Neuronal stem cell (in vitro differentiated cells): ENCODE measurements around the gene MAN1A2.

ENCODE experiments used
- DNase-seq: peaks from one replicate; pipeline ENCODE4 v3.0.0-alpha.2; 2013; ENCODE audit warnings: low spot score
- H2AFZ ChIP-seq: one replicate; pipeline ENCODE4 v1.6.1; 2013; ENCODE audit warnings: mild to moderate bottlenecking, low read length, inconsistent platforms
- H2AK5ac ChIP-seq: 2 replicates; pipeline ENCODE4 v1.6.1; 2013; ENCODE audit warnings: low read depth, mild to moderate bottlenecking, inconsistent platforms, low read length, moderate library complexity, mixed read lengths
- H2BK120ac ChIP-seq: 2 replicates; pipeline ENCODE4 v1.6.1; 2013; ENCODE audit warnings: low read depth, mild to moderate bottlenecking, inconsistent platforms, low read length, moderate library complexity, mixed read lengths
- H2BK12ac ChIP-seq: one replicate; pipeline ENCODE4 v1.6.1; 2013; ENCODE audit warnings: low read length, inconsistent platforms
- H2BK15ac ChIP-seq: 2 replicates; pipeline ENCODE4 v1.6.1; 2013; ENCODE audit warnings: mild to moderate bottlenecking, low read length, inconsistent platforms, mixed read lengths
- H2BK5ac ChIP-seq: one replicate; pipeline ENCODE4 v1.6.1; 2013; ENCODE audit warnings: inconsistent platforms, mild to moderate bottlenecking, low read length, moderate library complexity
- H3K14ac ChIP-seq: one replicate; pipeline ENCODE4 v1.6.1; 2013; ENCODE audit warnings: low read length, inconsistent platforms
- H3K18ac ChIP-seq: 2 replicates; pipeline ENCODE4 v1.6.1; 2013; ENCODE audit warnings: low read length, inconsistent platforms
- H3K23ac ChIP-seq: 2 replicates; pipeline ENCODE4 v1.6.1; 2013; ENCODE audit warnings: low read depth, mild to moderate bottlenecking, mixed read lengths, low read length, inconsistent platforms; ENCODE audit not compliant: poor library complexity
- H3K27ac ChIP-seq: replicated peaks from 3 replicates; pipeline ENCODE4 v1.5.1; 2013; ENCODE audit warnings: low read length, inconsistent platforms
- H3K27me3 ChIP-seq, 3 experiments: 2 replicates each; pipeline ENCODE4 v1.6.1; 2013; ENCODE audit warnings: low read length in 3 of 3, mild to moderate bottlenecking in 2 of 3, inconsistent platforms in 1 of 3, low read depth in 1 of 3, mixed read lengths in 1 of 3, moderate library complexity in 1 of 3; ENCODE audit not compliant: control insufficient read depth in 3 of 3, insufficient read depth in 3 of 3
- H3K36me3 ChIP-seq, 2 donors: replicated peaks in 1 of 2; 2 replicates each; pipeline ENCODE4 v1.6.1; 2013; ENCODE audit warnings: low read length in 2 of 2; ENCODE audit not compliant: control insufficient read depth in 2 of 2, insufficient read depth in 2 of 2
- H3K4ac ChIP-seq: 2 replicates; pipeline ENCODE4 v1.6.1; 2013; ENCODE audit warnings: inconsistent platforms, mild to moderate bottlenecking, low read length, moderate library complexity
- H3K4me1 ChIP-seq, 2 donors: 1 replicate in 1 of 2; 2 replicates in 1 of 2; pipeline ENCODE4 v1.6.1; 2013; ENCODE audit warnings: low read length in 2 of 2, low read depth in 1 of 2; ENCODE audit not compliant: control insufficient read depth in 2 of 2, insufficient read depth in 1 of 2
- H3K4me2 ChIP-seq: one replicate; pipeline ENCODE4 v1.6.1; 2013; ENCODE audit warnings: mild to moderate bottlenecking, low read length, inconsistent platforms; ENCODE audit not compliant: insufficient read depth, poor library complexity, severe bottlenecking
- H3K4me3 ChIP-seq, 2 donors: 2 replicates each; pipeline ENCODE4 v1.5.1; 2013; ENCODE audit warnings: low read length in 2 of 2, mild to moderate bottlenecking in 2 of 2, inconsistent platforms in 1 of 2, moderate library complexity in 1 of 2
- H3K79me1 ChIP-seq: one replicate; pipeline ENCODE4 v1.6.1; 2013; ENCODE audit warnings: low read depth, mild to moderate bottlenecking, inconsistent platforms, low read length, moderate library complexity
- H3K9ac ChIP-seq: one replicate; pipeline ENCODE4 v1.6.1; 2013; ENCODE audit warnings: mild to moderate bottlenecking, low read depth, low read length, inconsistent platforms; ENCODE audit not compliant: poor library complexity
- H3K9me3 ChIP-seq, 2 donors: replicated peaks in 1 of 2; 2 replicates each; pipeline versions ENCODE3 to v1.6.1; 2013; ENCODE audit warnings: low read length in 2 of 2, mild to moderate bottlenecking in 2 of 2, inconsistent platforms in 1 of 2, low read depth in 1 of 2, mixed read lengths in 1 of 2, moderate library complexity in 1 of 2; ENCODE audit not compliant: control insufficient read depth in 2 of 2, insufficient read depth in 1 of 2
- H4K8ac ChIP-seq: one replicate; pipeline ENCODE4 v1.6.1; 2013; ENCODE audit warnings: low read depth, mild to moderate bottlenecking, inconsistent platforms, low read length, moderate library complexity
- H4K91ac ChIP-seq: one replicate; pipeline ENCODE4 v1.6.1; 2013; ENCODE audit warnings: low read length, low read depth, mild to moderate bottlenecking, inconsistent platforms; ENCODE audit not compliant: poor library complexity
- WGBS, 2 donors: extraction: QIAGEN DNeasy Blood & Tissue Kit; methylation state at CpG; one replicate each; pipeline ENCODE4 v1.1.7; 2013; ENCODE audit warnings: missing lambda C conversion rate in 2 of 2, mixed read lengths in 1 of 2; ENCODE audit not compliant: insufficient read length in 2 of 2, insufficient replicate concordance in 1 of 2; ENCODE audit errors: extremely low coverage in 2 of 2; 5-methylcytosine and 5-hydroxymethylcytosine counted together

The MAN1A2 gene

DNA sequence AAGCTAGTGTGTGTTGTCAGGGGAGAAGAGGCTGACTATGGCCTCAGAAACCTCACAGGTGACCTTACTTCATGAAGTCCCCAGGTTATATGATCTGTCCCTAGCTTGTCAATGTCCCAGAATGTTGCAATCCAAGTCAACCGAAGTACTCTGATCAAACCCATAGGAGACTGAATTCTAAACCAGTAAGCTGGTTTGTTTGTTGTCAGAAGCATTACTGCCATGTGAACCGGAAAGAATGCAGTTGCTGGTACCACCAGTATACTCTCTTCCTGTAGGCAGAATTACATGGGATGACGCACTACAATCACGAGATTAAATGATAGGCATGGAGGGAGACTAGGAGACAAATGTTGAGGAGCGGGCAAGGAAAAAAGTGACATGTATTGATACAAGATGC, 26.1 kb upstream of the MAN1A2 start:
- H2BK5ac ChIP-seq: no peak overlapping the region
- H2AFZ ChIP-seq: no peak overlapping the region
- H3K79me1 ChIP-seq: no peaks in the 10 kb centered on the region
- no peak overlapping the region for H2AK5ac ChIP-seq
- no peak overlapping the region for H3K4me2 ChIP-seq
- no peak overlapping the region for H2BK15ac ChIP-seq
- H4K91ac ChIP-seq: no peak overlapping the region
- H2BK12ac ChIP-seq: no peak overlapping the region
- H2BK120ac ChIP-seq: no peak overlapping the region
- no peak overlapping the region for H3K4me3 ChIP-seq
- no peak for DNase-seq
- no peak overlapping the region for H3K9ac ChIP-seq
- H3K36me3 ChIP-seq: no peaks in the 10 kb centered on the region
- H3K9me3 ChIP-seq: no peaks in the 10 kb centered on the region
- no peak overlapping the region for H3K23ac ChIP-seq
- no peak overlapping the region for H4K8ac ChIP-seq
- H3K4me1 ChIP-seq: peaks cover 0 to 2% of the 10 kb centered on the region in 2 donors
- WGBS, 2 donors: no CpG with 5 or more reads among the region's 5 CpGs
- no peak overlapping the region for H3K18ac ChIP-seq
- H3K27me3 ChIP-seq: peaks cover 0 to 21% (median 0%) of the 10 kb centered on the region in 3 experiments
- no peak overlapping the region for H3K4ac ChIP-seq
- H3K14ac ChIP-seq: no peak overlapping the region
- no peak overlapping the region for H3K27ac ChIP-seq

DNA sequence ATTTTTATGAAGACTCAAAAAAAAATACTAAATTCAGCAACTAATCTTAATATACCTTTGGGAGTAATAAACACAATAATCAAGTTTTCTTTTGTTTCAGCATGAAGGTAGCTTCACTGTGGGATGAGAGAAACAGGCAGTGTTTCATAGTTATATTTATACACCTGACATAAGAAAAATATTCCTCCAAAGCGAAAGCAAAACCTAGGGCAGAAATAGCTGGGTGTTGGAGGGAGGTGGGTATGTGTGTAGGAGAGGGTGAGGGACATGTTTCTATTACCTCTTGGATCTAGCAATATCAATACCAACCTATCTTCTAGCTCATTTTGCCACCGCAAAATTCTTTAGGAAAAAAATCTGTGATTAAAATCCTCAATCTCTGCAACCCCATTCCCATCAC, 24.9 kb upstream of the MAN1A2 start:
- H4K8ac ChIP-seq: no peak overlapping the region
- peaks cover 0 to 25% (median 0%) of the 10 kb centered on the region in 3 experiments for H3K27me3 ChIP-seq
- H3K4me2 ChIP-seq: no peak overlapping the region
- no peaks in the 10 kb centered on the region for H3K9me3 ChIP-seq
- DNase-seq: no peak
- no peak overlapping the region for H3K14ac ChIP-seq
- no peaks in the 10 kb centered on the region for H3K36me3 ChIP-seq
- no peak overlapping the region for H2BK120ac ChIP-seq
- no peak overlapping the region for H2BK12ac ChIP-seq
- no peak overlapping the region for H3K23ac ChIP-seq
- no peak overlapping the region for H3K9ac ChIP-seq
- H2BK5ac ChIP-seq: no peak overlapping the region
- WGBS, 2 donors: no CpG with 5 or more reads among the region's 2 CpGs
- H2AK5ac ChIP-seq: no peak overlapping the region
- no peak overlapping the region for H3K18ac ChIP-seq
- H3K4me1 ChIP-seq: peaks cover 0 to 5% of the 10 kb centered on the region in 2 donors
- H3K79me1 ChIP-seq: no peaks in the 10 kb centered on the region
- no peak overlapping the region for H2AFZ ChIP-seq
- no peak overlapping the region for H2BK15ac ChIP-seq
- no peak overlapping the region for H4K91ac ChIP-seq
- H3K27ac ChIP-seq: no peak overlapping the region
- H3K4me3 ChIP-seq: no peak overlapping the region
- H3K4ac ChIP-seq: no peak overlapping the region

DNA sequence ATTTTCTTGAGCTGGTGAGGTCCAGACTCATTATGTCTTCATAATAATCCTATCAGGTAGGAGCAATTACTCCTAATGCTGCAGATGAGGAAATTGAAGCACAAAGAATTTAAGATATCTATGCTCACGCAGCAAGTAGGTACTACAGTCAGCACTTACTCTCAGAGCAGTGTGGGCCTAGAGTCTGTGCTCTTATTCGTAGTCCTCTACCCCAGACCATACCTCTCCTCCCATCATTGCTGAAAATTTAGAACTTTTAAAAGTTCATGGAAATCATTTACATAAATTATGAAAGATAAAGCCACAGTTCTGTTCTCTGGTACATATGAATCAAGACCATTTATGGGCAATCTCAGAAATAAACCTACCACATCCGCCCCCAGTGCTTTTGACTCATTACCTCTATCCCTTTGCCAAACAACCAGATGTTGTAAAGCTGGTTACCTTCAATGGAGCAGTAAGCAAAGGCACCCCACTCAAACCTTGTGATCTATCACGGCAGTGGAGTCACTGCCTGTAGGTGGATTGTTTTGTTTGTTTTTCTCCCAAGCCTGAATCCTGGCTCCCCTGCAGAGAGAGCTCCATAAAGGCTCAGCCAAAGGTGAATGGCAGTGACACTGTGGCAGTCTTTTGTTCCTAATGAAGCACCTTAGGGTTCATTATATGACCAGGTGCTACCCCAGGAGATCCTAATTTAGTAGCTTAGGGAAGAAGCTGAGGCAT, 20.9 kb upstream of the MAN1A2 start:
- H3K27ac ChIP-seq: no peak overlapping the region
- H3K79me1 ChIP-seq: no peaks in the 10 kb centered on the region
- no peak overlapping the region for H4K91ac ChIP-seq
- no peak overlapping the region for H3K14ac ChIP-seq
- no peak overlapping the region for H4K8ac ChIP-seq
- peaks cover 0 to 3% of the 10 kb centered on the region in 2 donors for H3K4me1 ChIP-seq
- DNase-seq: no peak
- H2BK15ac ChIP-seq: no peak overlapping the region
- no peak overlapping the region for H3K4ac ChIP-seq
- no peak overlapping the region for H3K18ac ChIP-seq
- H3K9me3 ChIP-seq: no peaks in the 10 kb centered on the region
- H3K36me3 ChIP-seq: no peaks in the 10 kb centered on the region
- no CpG with 5 or more reads among the region's 4 CpGs for WGBS, 2 donors
- no peak overlapping the region for H2AK5ac ChIP-seq
- no peak overlapping the region for H2BK5ac ChIP-seq
- peaks cover 0 to 41% (median 0%) of the 10 kb centered on the region in 3 experiments for H3K27me3 ChIP-seq
- H2BK120ac ChIP-seq: no peak overlapping the region
- H3K4me3 ChIP-seq: no peak overlapping the region
- no peak overlapping the region for H3K4me2 ChIP-seq
- no peak overlapping the region for H2AFZ ChIP-seq
- no peak overlapping the region for H3K23ac ChIP-seq
- H2BK12ac ChIP-seq: no peak overlapping the region
- no peak overlapping the region for H3K9ac ChIP-seq

DNA sequence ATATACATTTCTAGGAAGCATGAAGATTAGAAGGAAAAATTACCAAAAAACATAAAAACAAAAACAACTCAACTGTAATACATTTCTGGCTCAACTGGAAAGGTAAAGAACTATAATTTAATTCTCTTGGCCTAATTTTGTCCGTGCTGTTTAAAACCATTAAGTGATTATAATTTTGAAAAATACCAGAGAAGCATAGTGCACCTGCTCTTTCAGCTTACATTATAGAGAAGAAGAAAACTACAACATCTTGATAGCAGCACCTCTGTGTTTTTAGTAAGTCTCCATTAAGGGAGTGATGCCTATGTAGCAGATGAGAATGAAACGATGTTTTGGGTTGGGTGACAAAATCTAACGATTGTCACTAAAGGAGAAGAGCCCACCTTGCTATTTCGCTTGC, 19.3 kb upstream of the MAN1A2 start:
- no peak overlapping the region for H2BK5ac ChIP-seq
- no peak overlapping the region for H3K14ac ChIP-seq
- H2BK12ac ChIP-seq: no peak overlapping the region
- DNase-seq: no peak
- no peaks in the 10 kb centered on the region for H3K79me1 ChIP-seq
- no peak overlapping the region for H3K4me2 ChIP-seq
- no peak overlapping the region for H2AK5ac ChIP-seq
- no peak overlapping the region for H4K8ac ChIP-seq
- peaks cover 0 to 3% of the 10 kb centered on the region in 2 donors for H3K4me1 ChIP-seq
- H3K18ac ChIP-seq: no peak overlapping the region
- no peak overlapping the region for H3K4ac ChIP-seq
- H3K9ac ChIP-seq: no peak overlapping the region
- H3K27ac ChIP-seq: no peak overlapping the region
- H3K36me3 ChIP-seq: no peaks in the 10 kb centered on the region
- H3K27me3 ChIP-seq: peaks cover 0 to 35% (median 0%) of the 10 kb centered on the region in 3 experiments
- no peaks in the 10 kb centered on the region for H3K9me3 ChIP-seq
- no peak overlapping the region for H4K91ac ChIP-seq
- WGBS, 2 donors: no CpG with 5 or more reads among the region's 4 CpGs
- H2AFZ ChIP-seq: no peak overlapping the region
- no peak overlapping the region for H2BK15ac ChIP-seq
- no peak overlapping the region for H2BK120ac ChIP-seq
- H3K4me3 ChIP-seq: no peak overlapping the region
- no peak overlapping the region for H3K23ac ChIP-seq
